OCI-LY1 (cell line): ENCODE data around the gene WDPCP.

ENCODE experiments used
- CTCF ChIP-seq: fragments of 200-600 bp; sonication (generic), shearing (Covaris generic); IDR thresholded peaks from 2 replicates; pipeline ENCODE4 v1.5.1; 2017; ENCODE audit warnings: mild to moderate bottlenecking, antibody characterized with exemption, low read length, moderate library complexity, mixed read lengths
- EZH2 ChIP-seq: fragments of 200-600 bp; sonication (generic), shearing (Covaris generic); IDR thresholded peaks from 2 replicates; pipeline ENCODE4 v1.8.0; 2017; ENCODE audit warnings: borderline replicate concordance, mixed run types, mild to moderate bottlenecking, antibody characterized with exemption, low read length, moderate library complexity, mixed read lengths

GRCh38 chr2:63225964-63226686 lies 362.2 kb downstream of the WDPCP start:
- TF ChIP-seq CTCF (no peak), EZH2 (no peak)
